Ureter (tissue), 1 donor: Measurements from ENCODE around the gene SSH2. TPM values are rescaled to one million over a fixed set of nuclear protein-coding genes. Genes with fewer than 3 reads are reported as not detected.

Experiments used
- DNase-seq: peaks from one replicate; pipeline ENCODE4 v3.0.0-alpha.2; 2020; ENCODE audit warnings: low spot score
- total RNA-seq: library from RNA; stranded (reverse); gene quantifications from one replicate; pipeline ENCODE4 v1.2.4, GENCODE V29; 2023
- donor health status: DM: yes; HTN: yes; CAD: no.

Gene SSH2
- total RNA-seq, 1 donor from 2014 or later: 41.1 TPM

GRCh38 chr17:29625037-29625750 lies 304.8 kb downstream of the SSH2 start:
- DNase-seq: no peak

GRCh38 chr17:29624586-29624985 lies 305.4 kb downstream of the SSH2 start:
- no peak for DNase-seq

- DNase-seq: no peak
These were observed 306.8 kb downstream of the SSH2 start for GRCh38 chr17:29623283-29623647.

- DNase-seq: peak; percentile 60
These were observed 307.4 kb downstream of the SSH2 start, which contains the start of gene CORO6 for GRCh38 chr17:29622337-29623282. Gene CORO6 (minus strand): TSS chr17:29622912. CDS start chr17:29621421, 1,491 bp downstream.

GRCh38 chr17:29621751-29622194 lies 308.3 kb downstream of the SSH2 start:
- no peak for DNase-seq

- DNase-seq: no peak
These were observed 309.1 kb downstream of the SSH2 start for GRCh38 chr17:29620779-29621500.

- no peak for DNase-seq
These were observed 309.8 kb downstream of the SSH2 start for GRCh38 chr17:29620271-29620670.

GRCh38 chr17:29619251-29619650 lies 310.8 kb downstream of the SSH2 start:
- DNase-seq: no peak

GRCh38 chr17:29618272-29619065 lies 311.6 kb downstream of the SSH2 start:
- DNase-seq: no peak

- peak; percentile 83 for DNase-seq
These were observed 312.4 kb downstream of the SSH2 start for GRCh38 chr17:29617481-29618271.

GRCh38 chr17:29617125-29617480 lies 312.9 kb downstream of the SSH2 start:
- DNase-seq: peak; percentile 80

- DNase-seq: no peak
These were observed 313.6 kb downstream of the SSH2 start for GRCh38 chr17:29616300-29617048.

GRCh38 chr17:29615492-29616299 lies 314.3 kb downstream of the SSH2 start:
- DNase-seq: peak; percentile 79

GRCh38 chr17:29615048-29615385 lies 315.0 kb downstream of the SSH2 start:
- peak; percentile 65 for DNase-seq

GRCh38 chr17:29614349-29615047 lies 315.5 kb downstream of the SSH2 start:
- DNase-seq: no peak

- no peak for DNase-seq
These were observed 316.2 kb downstream of the SSH2 start for GRCh38 chr17:29613856-29614255.

- peak; percentile 95 for DNase-seq
These were observed 316.6 kb downstream of the SSH2 start for GRCh38 chr17:29613352-29613837.
